Stimulated activated CD4-positive, alpha-beta T cell treated with anti-CD3 and anti-CD28 coated beads, TNF-alpha, amount 100 ng/mL, for 24 hours (primary cell): ENCODE data around the gene CEPT1.

ENCODE experiments used
- DNase-seq, 3 experiments: peaks; one replicate each; pipeline ENCODE4 v3.0.0-alpha.2; 2020; ENCODE audit warnings: low read depth in 3 of 3

Gene CEPT1

DNA sequence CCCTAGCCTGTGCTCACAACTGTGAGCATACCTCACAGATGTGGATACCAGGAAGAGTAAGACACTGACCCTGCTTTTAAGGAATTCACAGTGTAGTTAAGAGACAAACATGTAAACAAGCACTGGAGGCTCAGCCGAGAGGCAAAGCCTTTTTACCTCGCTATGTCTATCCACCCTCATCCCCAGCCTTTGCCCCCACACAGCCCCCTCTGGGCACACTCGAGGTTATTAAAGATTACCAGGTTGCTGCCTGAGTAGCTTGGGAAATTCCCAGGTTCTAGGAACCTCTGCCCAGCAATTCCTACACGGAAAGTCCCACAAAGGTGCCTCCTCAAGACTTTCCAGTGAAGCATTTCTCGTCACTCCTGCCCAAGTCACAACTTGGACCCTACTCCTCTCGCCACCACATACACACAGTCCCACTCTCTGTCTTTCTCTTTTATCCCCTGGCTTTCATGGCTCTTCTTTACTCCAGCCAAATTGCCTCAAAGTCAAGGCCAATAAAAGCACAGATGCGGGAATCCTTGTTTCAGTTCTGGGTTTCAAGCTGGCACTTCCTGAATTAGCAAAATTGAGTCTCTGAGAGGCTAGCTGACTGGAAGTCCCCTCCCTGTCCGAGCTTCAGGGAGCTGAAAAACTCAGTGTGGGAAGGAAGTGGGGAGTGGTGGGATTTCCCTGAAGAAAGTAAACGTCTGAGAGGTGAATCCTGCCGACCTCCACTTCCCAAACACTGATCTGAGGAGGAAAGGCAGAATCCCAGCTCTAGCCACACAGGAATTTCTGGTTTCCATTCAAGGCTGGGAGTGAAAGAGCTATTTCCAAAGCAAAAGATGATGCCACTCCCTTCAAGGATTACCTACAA is 52.9 kb downstream of the CEPT1 start:
- DNase-seq: no peak

DNA sequence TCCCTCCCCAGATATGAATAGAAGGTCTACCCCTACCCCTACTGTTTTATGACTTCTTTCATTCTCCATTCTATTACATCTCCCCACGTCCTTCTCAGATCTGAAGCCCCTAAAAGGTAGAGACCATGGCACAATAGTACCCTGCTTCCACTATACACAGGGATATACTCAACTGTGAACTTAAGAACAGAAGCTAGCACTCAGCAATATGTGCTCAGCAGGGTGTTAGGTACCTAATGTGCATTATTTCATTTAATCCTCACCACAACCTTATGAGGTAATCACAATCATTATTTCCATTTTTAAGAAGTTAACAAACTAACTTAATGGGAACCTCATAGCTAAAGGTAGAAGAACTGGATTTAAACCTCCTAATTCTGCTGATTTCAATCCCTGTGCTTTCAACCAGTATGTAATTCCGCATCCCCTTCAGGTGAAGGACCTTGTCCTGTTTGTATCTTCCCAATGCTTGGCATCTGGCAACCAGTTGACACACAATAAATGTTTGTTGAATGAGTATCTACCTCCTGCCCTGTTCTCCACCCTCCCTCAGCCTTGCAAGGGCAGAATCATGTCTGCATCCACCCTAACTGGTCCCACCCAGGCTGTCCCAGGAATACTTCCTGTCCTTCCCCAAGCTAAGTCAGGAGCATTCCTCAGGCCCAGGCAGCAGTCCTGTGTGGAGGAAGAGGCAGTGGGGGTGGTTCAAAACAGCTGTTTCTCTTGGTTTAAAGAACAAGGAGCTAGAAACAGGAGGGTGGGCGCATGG is 53.9 kb downstream of the CEPT1 start:
- no peak for DNase-seq

DNA sequence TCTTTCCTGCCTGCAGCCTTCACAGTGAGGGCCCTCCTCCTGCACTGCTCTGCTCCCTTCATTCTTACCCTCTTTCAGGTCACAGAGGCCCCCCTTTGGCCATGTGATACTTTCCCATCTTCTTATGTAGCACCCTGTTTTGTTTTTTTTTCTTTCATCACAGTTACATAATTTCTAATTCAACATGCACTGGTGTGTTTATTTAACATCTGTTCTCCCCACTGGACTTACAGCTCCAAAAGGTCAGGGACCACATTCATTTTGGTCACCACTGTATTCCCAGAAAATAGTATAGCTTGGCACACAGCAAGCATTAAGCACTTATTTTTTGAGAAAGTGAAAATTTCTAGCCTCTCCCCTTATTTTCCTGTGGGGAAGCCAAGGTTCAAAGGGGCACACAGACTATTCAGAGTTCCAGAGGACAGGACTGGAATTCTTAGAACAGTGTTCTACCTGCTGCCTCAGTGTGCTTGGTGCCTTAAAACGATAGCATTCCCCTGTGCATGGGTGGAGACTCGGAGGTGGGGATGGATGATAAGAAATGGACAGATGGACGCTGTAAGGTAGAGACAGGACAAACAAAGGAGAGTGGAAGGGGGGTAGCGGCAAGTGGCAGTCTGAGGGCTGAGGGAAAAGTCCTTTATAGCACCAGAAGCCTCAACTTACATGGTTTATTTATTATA is 55.1 kb downstream of the CEPT1 start:
- no peak for DNase-seq

DNA sequence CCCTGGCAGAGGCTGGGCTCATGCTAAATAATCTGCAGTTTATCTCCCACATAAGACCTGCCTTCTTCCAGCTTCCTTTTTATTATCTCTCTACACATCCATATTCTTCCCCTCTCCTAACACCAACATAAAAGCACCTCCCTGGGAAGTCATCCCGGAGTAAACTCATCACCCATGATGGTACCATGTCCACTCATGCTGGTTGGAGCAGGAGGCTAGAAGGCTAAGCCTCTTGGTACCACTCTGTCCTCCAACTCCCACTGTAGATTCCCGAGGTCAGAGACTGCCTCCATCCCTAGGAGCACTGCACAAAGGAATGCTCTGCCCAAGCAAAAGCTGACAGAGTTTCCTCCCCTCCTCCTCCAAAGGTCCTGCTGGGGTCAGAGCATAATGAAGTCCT is 56.2 kb downstream of the CEPT1 start:
- DNase-seq: no peak

DNA sequence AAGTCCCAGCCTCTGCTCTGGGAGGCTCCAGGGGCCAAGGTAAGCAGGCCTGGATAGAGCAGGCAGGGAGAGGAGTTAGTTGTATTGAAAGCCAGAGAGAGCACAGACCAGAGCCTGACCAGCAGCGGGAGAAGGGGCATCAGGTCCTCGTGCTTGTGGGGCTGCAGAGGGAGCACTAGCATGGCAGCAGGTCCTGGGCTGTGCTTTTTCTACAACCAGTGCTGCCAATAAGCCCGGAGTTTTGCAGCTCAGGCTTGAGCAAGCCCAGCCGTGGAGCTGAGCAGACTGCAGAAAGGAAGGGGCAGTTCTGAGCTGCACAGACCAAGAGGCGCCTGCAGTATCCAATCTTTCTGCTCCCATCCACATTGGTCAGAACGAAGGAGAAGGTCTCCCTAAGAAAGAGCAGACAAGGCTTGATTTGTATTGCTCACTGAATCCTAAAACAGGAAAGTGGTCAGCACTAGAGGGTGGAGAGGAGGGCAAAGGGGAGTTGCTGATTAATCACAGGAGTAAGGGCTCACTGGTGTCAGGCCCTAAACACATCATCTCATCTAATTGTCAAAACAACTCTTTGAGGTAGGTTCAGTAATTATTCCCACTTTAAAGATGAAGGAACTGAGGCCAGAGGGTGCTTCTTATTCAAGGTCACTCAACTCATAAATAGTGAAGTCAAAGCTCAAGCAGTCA is 57.7 kb downstream of the CEPT1 start:
- peak in 2 of 3 experiments; percentile 61 to 64 for DNase-seq

DNA sequence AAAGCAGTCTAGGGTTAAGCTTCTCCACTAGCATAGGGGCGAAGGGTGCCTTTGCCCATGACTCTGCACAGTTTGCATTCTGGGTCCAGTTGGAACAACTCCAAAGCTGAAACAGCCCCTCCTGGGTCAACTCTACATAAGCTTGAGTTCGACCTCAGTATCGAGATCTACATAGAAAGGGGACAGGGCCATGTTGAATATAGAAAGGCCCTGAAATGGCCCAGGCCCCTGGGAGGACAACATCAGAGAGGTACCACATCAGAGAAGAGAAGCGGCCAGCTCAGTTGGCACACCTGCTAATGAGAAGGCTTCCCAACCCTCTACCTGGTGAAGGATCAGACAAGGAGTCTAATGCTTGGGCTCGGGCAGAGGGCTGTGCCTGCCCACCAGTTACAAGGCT is 58.8 kb downstream of the CEPT1 start:
- DNase-seq: no peak

DNA sequence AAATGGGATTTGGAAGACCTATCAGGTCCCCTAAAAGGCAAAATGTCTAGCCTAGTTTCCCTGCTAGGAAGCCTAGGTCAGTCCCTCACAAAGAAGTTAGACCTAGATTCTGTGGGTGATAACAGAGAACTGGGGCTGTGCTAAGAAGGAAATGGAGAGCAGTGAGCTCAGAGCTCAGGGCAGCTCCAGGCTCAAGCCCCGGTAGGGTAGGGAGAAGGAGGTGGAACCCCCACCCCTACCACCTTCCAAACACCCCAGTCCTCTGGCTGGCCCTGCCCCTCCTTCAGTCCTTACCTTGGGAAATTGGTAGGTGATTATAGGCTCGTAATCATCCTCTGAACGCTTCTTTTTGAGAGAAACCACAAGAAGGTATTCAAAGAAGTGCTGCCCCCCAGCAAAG is 59.3 kb downstream of the CEPT1 start:
- no peak for DNase-seq

DNA sequence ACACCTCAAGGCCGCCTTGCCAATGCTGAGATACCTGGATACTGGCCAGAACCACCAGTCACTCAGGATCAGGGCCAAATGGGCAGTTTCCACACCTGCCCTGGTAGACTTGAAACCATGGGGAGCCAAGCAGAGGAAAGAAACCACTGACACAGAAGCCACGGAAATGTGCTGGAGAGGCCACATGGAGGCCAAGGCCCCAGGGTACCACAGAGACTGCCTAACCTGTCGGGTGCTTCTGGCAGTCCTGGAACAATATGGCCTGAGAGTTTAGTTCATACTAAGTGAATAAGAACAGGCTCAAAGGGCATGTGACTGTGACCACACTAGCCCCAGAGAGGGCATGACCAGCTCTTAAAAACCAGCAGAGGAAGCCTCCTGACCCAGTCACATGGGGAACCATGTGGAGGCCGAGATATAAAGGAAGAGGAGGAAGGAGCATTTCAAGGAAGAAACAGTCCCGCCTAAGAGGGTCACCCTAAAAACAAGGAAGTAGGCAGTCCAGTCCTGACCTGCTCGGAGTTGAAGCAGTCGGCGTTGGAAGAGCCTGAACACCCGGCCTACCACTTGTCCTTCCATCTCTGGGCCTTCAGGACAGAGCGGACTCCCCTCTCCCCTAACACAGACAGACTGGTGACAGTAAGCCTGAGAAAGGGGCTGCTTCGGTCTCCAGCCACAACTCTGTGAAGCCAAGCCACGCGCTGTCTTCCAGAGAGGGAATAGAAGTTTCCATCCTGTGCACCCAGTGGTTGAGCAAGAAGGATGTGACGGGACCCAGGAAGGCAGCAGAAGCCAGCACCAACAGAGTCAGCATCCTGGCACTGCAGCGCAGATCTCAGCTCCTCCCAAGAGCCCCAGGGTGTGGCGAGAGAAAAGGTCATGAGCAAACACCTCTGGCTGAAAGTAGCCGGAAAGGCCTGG is 60.1 kb downstream of the CEPT1 start, which contains the start of gene DENND2D:
DENND2D (minus strand) TSS at position 766 of the 921 bp plus-strand sequence; CDS start at position 579, 187 bp downstream.
- peak in 2 of 3 experiments; percentile 52 to 75 for DNase-seq

DNA sequence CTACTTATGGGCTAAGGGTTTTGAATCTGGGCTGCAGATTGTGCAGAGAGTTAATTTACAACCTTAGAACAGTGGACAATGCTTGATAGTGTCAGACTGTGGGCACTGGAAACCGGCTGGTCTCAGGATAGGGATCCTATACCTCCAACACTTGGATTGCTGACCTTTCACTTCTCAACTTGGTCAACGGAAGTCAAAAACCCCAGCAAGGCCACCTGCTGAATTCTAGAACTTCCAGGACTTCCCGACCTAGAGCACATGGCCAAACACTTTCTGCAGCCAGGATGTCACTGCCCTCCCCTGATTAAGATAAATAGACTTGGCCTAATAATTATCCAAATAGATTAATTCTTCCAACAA is 60.8 kb downstream of the CEPT1 start:
- DNase-seq: no peak

DNA sequence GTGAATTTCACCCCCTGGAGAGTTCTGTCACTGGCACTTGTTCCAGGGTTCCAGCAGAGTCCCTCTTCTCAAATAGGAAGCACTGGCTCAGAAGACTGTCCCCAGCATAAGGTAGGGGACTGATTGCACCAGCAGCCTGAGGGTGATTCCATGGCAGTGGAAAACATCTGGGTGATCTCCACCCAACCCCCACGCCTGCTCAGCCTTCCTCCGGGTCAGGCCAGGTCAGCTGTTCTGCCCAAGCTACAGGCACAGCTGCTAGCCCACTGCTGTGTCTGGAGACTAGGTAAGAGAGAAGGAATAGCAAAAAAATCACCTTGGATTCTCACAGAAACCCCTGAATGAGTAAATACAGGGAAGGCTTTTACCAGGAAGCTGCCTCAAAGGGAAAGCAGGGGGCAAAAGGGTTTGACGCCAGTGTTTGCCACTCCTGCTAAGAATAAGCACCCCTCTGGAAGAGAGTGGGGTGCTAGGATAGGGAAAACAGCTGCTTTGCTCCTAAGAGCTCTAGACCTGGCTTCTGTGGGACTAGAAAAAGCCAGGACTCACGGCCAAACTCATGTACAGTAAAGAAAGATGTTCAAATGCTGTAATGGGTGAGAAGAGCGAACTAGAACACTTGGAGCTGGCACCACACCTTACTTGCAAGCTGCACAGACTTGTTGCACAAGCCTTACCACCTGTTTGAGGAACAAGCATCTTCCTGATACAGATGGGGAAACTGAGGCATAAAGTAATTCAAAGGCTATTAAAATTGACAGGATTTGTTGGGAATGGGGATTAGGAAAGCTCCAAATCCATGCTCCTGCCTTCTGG is 61.5 kb downstream of the CEPT1 start:
- DNase-seq: no peak

DNA sequence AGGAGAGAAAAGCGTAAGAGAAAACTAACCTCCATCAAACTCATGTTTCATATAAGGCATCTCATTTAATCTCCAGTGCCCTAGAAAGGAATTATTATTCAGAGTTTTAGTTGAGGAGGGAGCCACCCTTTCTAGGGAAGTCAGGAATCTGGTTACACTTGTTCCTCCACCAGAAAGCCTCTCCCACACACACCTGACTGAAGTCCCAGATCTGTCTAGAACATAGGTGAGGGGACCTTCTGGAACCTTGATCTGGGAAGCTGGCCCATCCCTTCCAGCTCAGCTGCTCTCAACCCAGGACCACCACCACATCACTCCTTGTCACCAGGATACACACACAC is 62.3 kb downstream of the CEPT1 start:
- no peak for DNase-seq

DNA sequence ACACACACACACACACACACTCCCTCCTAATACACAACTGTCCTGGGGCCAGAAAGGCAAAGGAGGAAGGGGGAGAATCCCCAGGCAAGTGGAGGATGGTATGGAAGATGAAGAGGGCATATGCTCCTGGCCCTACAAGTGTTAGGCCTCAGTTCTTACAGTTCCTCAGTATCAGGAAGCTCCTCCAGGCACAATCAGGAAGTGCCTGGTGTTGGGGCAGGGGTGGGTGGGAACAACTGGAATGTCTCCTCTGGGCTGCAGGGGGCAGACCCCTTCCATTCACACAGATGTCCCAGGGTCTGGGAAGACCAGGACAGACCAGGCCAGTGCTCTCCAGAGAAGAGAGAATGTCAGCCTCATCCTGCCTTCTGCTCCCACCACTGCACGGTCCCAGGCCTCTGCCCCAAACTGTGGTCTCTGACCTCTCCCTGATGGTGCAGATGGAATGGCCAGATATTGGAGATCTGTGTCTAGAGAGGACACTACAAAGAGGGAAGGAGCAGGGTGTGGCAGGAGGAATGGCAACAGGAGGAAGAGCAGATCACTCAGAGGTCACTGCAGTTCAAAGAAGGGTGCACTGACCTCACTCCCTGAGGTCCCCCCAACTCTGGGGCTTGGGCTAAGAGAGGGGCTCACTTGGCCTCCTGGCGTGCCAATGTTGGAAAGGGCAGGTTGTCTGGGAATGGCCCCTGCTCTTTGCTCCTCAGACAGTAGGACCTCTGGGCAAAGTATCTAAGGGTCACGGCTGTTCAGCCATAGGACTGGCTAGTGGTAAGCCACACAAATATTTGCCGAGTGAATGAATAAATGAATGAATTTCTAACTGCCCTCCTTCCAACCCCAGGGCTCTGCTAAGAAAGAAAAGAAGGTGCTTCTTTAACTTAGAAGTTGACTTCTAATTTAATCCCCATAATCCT is 62.9 kb downstream of the CEPT1 start:
- DNase-seq: no peak

DNA sequence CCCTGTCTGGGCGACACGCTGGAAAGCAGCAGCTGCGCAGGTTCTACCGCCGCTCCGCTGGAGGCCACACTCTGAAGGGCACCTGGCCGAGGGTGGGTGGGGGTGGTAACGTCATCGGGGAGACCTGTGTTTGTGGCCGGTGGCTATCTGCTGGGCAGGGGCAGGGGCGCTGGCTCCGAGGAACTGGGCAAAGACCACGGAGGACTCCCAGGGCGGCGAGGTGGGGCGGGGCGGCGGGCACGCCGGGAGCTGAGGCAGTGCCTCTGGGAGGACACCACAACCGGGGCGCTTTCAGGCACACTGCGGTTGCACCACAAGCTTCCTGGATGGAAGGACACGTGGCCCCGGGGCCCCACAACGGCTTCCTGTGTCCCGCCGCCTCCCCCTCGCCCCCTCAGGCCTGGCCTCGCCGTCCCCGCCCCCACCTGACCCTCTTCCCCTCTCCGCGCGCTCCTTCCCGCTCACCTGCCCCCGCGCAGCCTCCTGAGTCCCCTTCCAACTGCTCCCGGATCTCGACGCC is 63.7 kb downstream of the CEPT1 start:
- peak; percentile 57 to 90 (median 63) for DNase-seq

DNA sequence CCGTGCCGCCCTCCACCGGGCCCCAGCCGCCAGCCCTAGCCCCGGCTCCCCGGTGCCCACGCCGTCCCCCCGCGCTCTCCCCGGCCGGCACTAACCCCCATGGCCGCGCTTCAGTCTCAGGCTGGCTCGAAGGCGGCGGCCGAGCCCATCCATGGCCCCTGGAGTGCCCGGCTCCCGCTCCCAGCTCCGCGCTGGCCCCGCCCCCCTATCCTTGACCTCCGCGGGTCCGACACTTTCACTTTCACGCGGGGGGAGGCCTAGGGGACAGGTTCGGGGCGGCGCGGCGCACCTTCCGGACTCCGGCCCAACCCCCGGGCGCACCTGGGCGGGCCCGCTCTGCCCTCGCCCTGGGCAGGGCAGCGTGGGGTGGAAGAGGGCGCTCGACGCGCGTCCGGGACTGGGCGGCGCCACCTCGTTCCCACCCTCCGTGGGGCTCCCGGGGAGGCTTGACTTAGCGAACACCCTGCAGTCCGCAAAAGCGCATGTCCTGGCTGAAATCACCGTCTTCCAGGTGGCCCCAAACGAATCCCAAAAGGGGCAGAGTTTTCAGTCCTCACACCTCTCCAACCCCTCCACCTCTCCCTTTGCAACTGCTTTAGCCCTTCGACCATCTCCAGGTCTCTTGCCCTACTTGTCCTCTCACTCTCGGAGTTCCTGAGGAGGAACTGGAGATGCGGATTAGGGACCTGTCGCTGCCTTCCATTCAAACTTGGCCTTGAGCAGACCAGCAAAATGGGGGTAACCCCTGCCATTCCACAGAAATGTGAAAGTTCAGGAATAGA is 64.4 kb downstream of the CEPT1 start:
- peak in 1 of 3 experiments; percentile 63 for DNase-seq

DNA sequence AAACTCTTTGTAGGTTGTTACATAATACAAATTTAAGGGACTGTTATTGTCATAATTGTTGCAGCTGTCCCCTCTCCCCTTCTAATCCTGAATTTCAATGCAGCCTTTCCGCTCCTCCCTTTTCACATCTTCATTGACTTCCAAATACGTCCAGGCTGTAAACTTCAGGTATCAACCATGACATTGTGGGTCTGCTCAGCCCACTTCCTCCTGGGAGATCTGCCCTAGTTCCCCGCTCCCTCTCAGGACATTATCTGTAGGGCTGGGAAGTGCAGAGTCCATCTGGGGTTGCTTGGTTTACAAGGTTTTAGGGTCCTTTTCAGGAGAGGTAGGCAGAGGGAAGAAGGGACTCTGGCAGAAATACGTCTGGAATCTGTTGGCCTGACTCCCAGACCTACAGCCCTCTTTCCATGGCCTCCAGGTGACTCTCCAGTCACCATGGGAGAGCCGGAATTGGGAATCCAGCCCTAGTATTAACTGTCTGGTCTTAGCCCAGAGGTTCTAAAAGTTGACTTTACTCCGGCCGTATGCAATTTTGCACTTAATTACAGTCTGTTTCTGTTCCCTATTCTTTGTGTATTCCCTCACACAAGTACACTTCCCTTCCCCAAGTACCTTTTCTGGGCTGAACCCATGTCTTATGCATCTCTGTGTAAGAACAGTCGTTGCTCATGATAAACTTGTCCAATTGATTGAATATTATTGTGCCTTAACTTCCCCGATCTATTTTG is 65.1 kb downstream of the CEPT1 start:
- no peak for DNase-seq

DNA sequence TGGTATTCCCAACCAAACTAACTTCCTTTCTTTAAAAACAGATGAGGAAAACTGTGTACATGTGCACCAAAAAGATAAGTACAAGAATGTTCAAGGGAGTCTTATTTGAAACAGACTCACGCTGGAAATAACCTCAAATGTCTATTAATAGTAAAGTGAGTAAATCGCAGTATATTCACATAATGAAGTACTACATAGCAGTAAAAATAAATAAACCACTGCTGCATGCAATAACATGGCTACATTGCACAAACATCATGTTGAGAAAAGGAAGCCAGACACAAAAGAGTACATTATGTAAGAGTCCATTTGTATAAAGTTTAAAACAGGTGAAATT is 65.7 kb downstream of the CEPT1 start:
- no peak for DNase-seq

DNA sequence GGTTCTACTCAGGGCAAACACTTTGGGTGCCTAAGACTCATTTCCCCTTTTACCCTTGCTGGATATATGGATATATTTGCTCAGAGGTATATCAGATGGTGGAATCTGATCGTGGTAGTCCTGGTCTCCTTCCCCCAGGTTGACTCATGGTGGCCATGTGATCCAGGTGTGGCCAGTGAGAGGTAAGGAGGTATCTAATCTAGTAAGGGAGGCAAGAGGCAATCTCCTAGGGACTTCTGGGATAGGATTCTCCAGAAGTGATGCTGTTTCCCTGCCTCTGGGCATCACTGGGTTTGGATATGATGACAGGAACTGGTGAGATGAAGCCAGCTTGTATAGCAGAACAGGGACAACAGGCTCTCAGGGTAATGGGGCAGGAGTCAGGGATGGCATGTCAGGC is 68.9 kb downstream of the CEPT1 start:
- DNase-seq: no peak
